ENCODE results near the gene FBXL7.

The FBXL7 gene

GRCh38 chr5:15551113-15551504, 51.1 kb downstream of the FBXL7 start:
- TF ChIP-seq, protein P1, sequence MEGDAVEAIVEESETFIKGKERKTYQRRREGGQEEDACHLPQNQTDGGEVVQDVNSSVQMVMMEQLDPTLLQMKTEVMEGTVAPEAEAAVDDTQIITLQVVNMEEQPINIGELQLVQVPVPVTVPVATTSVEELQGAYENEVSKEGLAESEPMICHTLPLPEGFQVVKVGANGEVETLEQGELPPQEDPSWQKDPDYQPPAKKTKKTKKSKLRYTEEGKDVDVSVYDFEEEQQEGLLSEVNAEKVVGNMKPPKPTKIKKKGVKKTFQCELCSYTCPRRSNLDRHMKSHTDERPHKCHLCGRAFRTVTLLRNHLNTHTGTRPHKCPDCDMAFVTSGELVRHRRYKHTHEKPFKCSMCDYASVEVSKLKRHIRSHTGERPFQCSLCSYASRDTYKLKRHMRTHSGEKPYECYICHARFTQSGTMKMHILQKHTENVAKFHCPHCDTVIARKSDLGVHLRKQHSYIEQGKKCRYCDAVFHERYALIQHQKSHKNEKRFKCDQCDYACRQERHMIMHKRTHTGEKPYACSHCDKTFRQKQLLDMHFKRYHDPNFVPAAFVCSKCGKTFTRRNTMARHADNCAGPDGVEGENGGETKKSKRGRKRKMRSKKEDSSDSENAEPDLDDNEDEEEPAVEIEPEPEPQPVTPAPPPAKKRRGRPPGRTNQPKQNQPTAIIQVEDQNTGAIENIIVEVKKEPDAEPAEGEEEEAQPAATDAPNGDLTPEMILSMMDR (conservative IDR thresholded peaks at IDR 0.05) = no peak
- no peak for TF ChIP-seq ZFX (IDR thresholded peaks at IDR 0.05)
- H3K27ac ChIP-seq = no peak overlapping the region

GRCh38 chr5:15554542-15554941, 54.6 kb downstream of the FBXL7 start:
- no peak overlapping the region for H3K27ac ChIP-seq
- TF ChIP-seq ZFX (IDR thresholded peaks at IDR 0.05) = no peak
- TF ChIP-seq, protein P1 (conservative IDR thresholded peaks at IDR 0.05) = no peak

DNA sequence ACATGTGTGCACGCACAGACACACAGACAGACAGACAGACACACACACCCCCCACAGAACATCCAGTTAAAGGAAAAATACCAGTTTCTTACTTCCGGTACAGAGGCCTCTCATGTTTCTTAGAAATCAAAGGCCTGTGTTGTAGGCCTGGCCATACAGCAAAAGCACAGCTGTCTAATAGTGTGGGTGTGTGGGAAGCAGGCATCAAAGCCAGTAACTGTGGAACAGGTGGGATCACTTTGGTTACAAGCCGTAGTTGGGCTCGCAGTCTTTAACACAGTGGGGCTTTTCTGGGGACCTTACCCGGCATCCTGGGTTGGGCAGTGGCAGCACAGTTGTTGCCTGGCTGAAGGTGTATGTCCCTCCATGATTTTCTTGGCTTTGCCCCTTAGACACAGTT, 55.2 kb downstream of the FBXL7 start:
- TF ChIP-seq, protein P1 (conservative IDR thresholded peaks at IDR 0.05) = no peak
- no peak for TF ChIP-seq ZFX (IDR thresholded peaks at IDR 0.05)

GRCh38 chr5:15558240-15558639, 58.3 kb downstream of the FBXL7 start:
- TF ChIP-seq, protein P1 (conservative IDR thresholded peaks at IDR 0.05) = no peak
- TF ChIP-seq ZFX (IDR thresholded peaks at IDR 0.05) = no peak
- H3K27ac ChIP-seq = no peak overlapping the region

More for the DNA sequence above, 55.2 kb downstream of the FBXL7 start:
- H3K27ac ChIP-seq = no peak overlapping the region

DNA sequence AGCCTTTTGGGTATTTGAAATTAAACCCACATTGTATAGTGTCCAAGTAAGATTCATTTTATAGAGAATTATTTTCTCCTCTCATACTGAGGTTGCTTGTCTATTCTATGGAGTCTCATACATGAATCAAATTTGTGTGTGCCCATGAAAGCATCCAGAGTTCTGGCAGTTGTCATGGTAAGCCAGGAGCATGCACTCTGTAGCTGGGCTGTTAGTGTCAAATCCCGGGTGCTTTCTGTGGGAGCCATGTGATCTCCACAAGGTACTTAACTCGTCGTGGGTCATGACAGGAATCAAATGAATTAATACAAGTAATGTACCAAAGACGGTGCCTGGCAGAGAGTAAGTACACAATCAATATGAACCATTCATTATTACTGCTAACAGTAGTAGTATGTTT, 58.7 kb downstream of the FBXL7 start:
- TF ChIP-seq, protein P1 (conservative IDR thresholded peaks at IDR 0.05) = no peak
- no peak overlapping the region for H3K27ac ChIP-seq

DNA sequence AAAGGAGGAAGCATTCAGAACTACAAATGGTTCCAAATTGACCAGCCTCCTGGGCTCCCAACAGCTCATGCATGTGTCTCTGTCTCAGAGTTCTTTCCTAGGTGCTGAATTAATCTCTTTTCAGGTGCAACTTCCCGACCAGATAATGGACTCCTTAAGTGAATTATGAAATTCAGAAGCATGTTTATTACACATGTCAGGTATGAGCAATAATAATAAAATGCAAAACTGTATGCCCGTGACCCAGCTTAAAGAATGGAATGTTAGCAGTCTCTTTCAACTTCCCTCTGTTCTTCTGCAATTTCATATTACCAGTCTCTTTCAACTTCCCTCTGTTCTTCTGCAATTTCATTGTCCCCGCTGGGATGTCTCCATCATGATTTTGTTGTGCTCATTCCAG, 60.4 kb downstream of the FBXL7 start:
- no peak overlapping the region for H3K27ac ChIP-seq
- no peak for TF ChIP-seq ZFX (IDR thresholded peaks at IDR 0.05)
- TF ChIP-seq, protein P1 (conservative IDR thresholded peaks at IDR 0.05) = no peak

DNA sequence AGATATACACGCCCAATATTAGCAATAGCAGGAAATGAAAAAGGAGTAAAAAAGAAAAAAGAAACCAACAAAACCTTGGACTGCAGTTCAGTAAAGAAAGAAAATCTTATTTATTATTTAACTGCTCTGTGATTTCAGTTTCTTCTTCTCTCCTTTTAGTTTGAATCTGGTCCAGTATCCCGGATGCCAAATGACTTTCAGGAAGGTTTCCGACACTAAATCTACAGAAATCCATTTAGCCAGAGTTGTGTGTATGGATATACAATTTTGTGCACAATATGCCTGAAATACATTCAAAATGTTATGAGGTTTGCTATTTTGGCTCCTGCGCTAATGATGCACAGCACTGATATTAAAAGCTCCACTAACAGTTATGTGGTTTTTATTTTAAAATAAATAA, 64.5 kb downstream of the FBXL7 start:
- TF ChIP-seq ZFX (IDR thresholded peaks at IDR 0.05) = no peak
- TF ChIP-seq, protein P1 (conservative IDR thresholded peaks at IDR 0.05) = no peak
- no peak overlapping the region for H3K27ac ChIP-seq

All from C4-2B (cell line).